8988T (cell line): Measurements from ENCODE around the gene MRPS7.

Experiments used
- DNase-seq: peaks from one replicate; pipeline ENCODE4 v3.0.0; 2011

Gene MRPS7

GRCh38 chr17:75261336-75262111 lies at the start of gene MRPS7, which contains the start of gene GGA3:
Gene MRPS7, plus strand, starts transcription at chr17:75261879. Its CDS starts 22 bp downstream, at chr17:75261901.
Gene GGA3, minus strand, starts transcription at chr17:75261606. Its CDS starts 19 bp downstream, at chr17:75261587.
- DNase-seq = peak; percentile 78

- no peak for DNase-seq
Measured at GRCh38 chr17:75218131-75218530, 43.5 kb upstream of the MRPS7 start.

GRCh38 chr17:75219815-75220214 lies 41.9 kb upstream of the MRPS7 start:
- DNase-seq = no peak

GRCh38 chr17:75225016-75225415 lies 36.7 kb upstream of the MRPS7 start:
- DNase-seq = no peak

- DNase-seq = no peak
Measured at GRCh38 chr17:75227729-75228128, 34.0 kb upstream of the MRPS7 start.

- no peak for DNase-seq
Measured at GRCh38 chr17:75228305-75228704, 33.4 kb upstream of the MRPS7 start.

GRCh38 chr17:75228847-75229246 lies 32.8 kb upstream of the MRPS7 start:
- DNase-seq = no peak

GRCh38 chr17:75231071-75231470 lies 30.6 kb upstream of the MRPS7 start:
- DNase-seq = no peak

GRCh38 chr17:75231741-75232464 lies 29.8 kb upstream of the MRPS7 start:
- DNase-seq = no peak

GRCh38 chr17:75232786-75233185 lies 28.9 kb upstream of the MRPS7 start:
- DNase-seq = no peak

- no peak for DNase-seq
Measured at GRCh38 chr17:75237100-75238014, 24.3 kb upstream of the MRPS7 start.

GRCh38 chr17:75238020-75238580 lies 23.6 kb upstream of the MRPS7 start:
- no peak for DNase-seq

- DNase-seq = peak; percentile 69
Measured at GRCh38 chr17:75238684-75239191, 22.9 kb upstream of the MRPS7 start.

- no peak for DNase-seq
Measured at GRCh38 chr17:75239214-75239613, 22.5 kb upstream of the MRPS7 start.

- no peak for DNase-seq
Measured at GRCh38 chr17:75239778-75240393, 21.8 kb upstream of the MRPS7 start.

- DNase-seq = peak; percentile 73
Measured at GRCh38 chr17:75240394-75241142, 21.1 kb upstream of the MRPS7 start.

GRCh38 chr17:75241143-75241430 lies 20.6 kb upstream of the MRPS7 start:
- no peak for DNase-seq

- DNase-seq = no peak
Measured at GRCh38 chr17:75241502-75241901, 20.2 kb upstream of the MRPS7 start.

- DNase-seq = no peak
Measured at GRCh38 chr17:75241996-75242460, 19.7 kb upstream of the MRPS7 start.

- no peak for DNase-seq
Measured at GRCh38 chr17:75242461-75243042, 19.1 kb upstream of the MRPS7 start.
